B cell (primary cell): ENCODE measurements around the gene MYO1B. TPM values are rescaled to one million over a fixed set of nuclear protein-coding genes. Genes with fewer than 3 reads are reported as not detected.

ENCODE experiments used
- ATAC-seq: fragments of 200-7000 bp; cut with Tn5 transposase; one replicate; pipeline ENCODE4 v1.10.0; 2021; ENCODE audit warnings: low read depth, mild to moderate bottlenecking, moderate number of reproducible peaks, moderate library complexity
- CTCF ChIA-PET: fragments of 350-600 bp; sonication (Branson Sonifier 250); formaldehyde crosslinking; loops from one replicate; lab custom pipeline; 2021; ENCODE audit warnings: antibody characterized with exemption, inconsistent platforms; lab: Charles Lee
- POLR2A ChIA-PET: fragments of 350-600 bp; sonication (Branson Sonifier 250); formaldehyde crosslinking; loops from one replicate; lab custom pipeline; 2021; ENCODE audit warnings: antibody characterized with exemption; lab: Charles Lee
- DNase-seq: peaks from one replicate; pipeline ENCODE4 v3.0.0; 2013
- H2AFZ ChIP-seq: 2 replicates; pipeline ENCODE4 v1.6.1; 2012; ENCODE audit warnings: mild to moderate bottlenecking, low read depth, low read length; ENCODE audit not compliant: insufficient read depth, poor library complexity, severe bottlenecking
- H3K27ac ChIP-seq, 2 donors: 1 replicate in 1 of 2; 2 replicates in 1 of 2; pipeline ENCODE4 v1.5.1; 2012 to 2013; ENCODE audit warnings: low read length in 2 of 2, mild to moderate bottlenecking in 2 of 2, moderate library complexity in 1 of 2
- H3K27me3 ChIP-seq, 4 experiments: fragments of 200-600 bp in 1 of 4; sonication (generic) in 1 of 4; replicated peaks in 1 of 4; 1 replicate in 2 of 4; 2 replicates in 2 of 4; pipeline versions ENCODE4 v1.6.1 to v1.7.0; 2013 to 2016; ENCODE audit warnings: low read length in 3 of 4, mild to moderate bottlenecking in 2 of 4, mixed read lengths in 1 of 4, moderate library complexity in 1 of 4; ENCODE audit not compliant: insufficient read depth in 4 of 4, control insufficient read depth in 3 of 4; ENCODE audit errors: control extremely low read depth in 1 of 4
- H3K36me3 ChIP-seq, 2 experiments: replicated peaks in 1 of 2; 1 replicate in 1 of 2; 2 replicates in 1 of 2; pipeline versions ENCODE4 v1.6.1 to v1.7.1; 2013; ENCODE audit warnings: low read length in 1 of 2; ENCODE audit not compliant: insufficient read depth in 2 of 2, control insufficient read depth in 1 of 2; ENCODE audit errors: control extremely low read depth in 1 of 2, extremely low read depth in 1 of 2
- H3K4me1 ChIP-seq, 2 donors: fragments of 200-600 bp in 1 of 2; sonication (generic) in 1 of 2; 1 replicate in 1 of 2; 2 replicates in 1 of 2; pipeline versions ENCODE4 v1.5.1 to v1.6.1; 2013 to 2017; ENCODE audit warnings: low read length in 2 of 2; ENCODE audit not compliant: control insufficient read depth in 2 of 2, insufficient read depth in 2 of 2
- H3K4me2 ChIP-seq: replicated peaks from 2 replicates; pipeline ENCODE3; 2012; ENCODE audit warnings: mild to moderate bottlenecking, low read depth, low read length; ENCODE audit not compliant: poor library complexity, severe bottlenecking
- H3K4me3 ChIP-seq, 5 experiments: fragments of 200-600 bp in 1 of 5; sonication (generic) in 1 of 5; 1 replicate in 3 of 5; 2 replicates in 2 of 5; pipeline versions ENCODE4 v1.5.1 to v1.7.0; 2011 to 2016; ENCODE audit warnings: low read length in 4 of 5, mild to moderate bottlenecking in 4 of 5, low read depth in 2 of 5, control low read depth in 1 of 5, moderate library complexity in 1 of 5; ENCODE audit not compliant: insufficient read depth in 1 of 5; ENCODE audit errors: control extremely low read depth in 1 of 5, extremely low read depth in 1 of 5
- H3K79me2 ChIP-seq: fragments of 200-600 bp; sonication (generic); one replicate; pipeline ENCODE4 v1.6.0; 2016; ENCODE audit warnings: low read length; ENCODE audit not compliant: control insufficient read depth, insufficient read depth
- H3K9ac ChIP-seq: fragments of 200-600 bp; sonication (generic); 2 replicates; pipeline ENCODE4 v1.6.1; 2017; ENCODE audit warnings: mild to moderate bottlenecking, low read length, moderate library complexity
- H3K9me3 ChIP-seq, 3 donors: one replicate each; pipeline versions ENCODE4 v1.6.1 to v1.7.1; 2013; ENCODE audit warnings: low read length in 2 of 3; ENCODE audit not compliant: control insufficient read depth in 2 of 3, insufficient read depth in 1 of 3; ENCODE audit errors: control extremely low read depth in 1 of 3
- H4K20me1 ChIP-seq: 2 replicates; pipeline ENCODE4 v1.6.0; 2012; ENCODE audit warnings: mild to moderate bottlenecking, low read length; ENCODE audit not compliant: insufficient read depth, control insufficient read depth, poor library complexity, severe bottlenecking
- H3K27ac Mint-ChIP-seq: one replicate; pipeline ENCODE4 v1.8.0; 2021; ENCODE audit warnings: mixed read lengths
- H3K27me3 Mint-ChIP-seq: one replicate; pipeline ENCODE4 v1.8.0; 2021; ENCODE audit warnings: mixed read lengths
- H3K4me1 Mint-ChIP-seq: one replicate; pipeline ENCODE4 v1.8.0; 2021; ENCODE audit warnings: mixed read lengths
- H3K4me3 Mint-ChIP-seq: one replicate; pipeline ENCODE4 v1.8.0; 2021; ENCODE audit warnings: mixed read lengths
- H3K9me3 Mint-ChIP-seq: one replicate; pipeline ENCODE4 v1.8.0; 2022; ENCODE audit warnings: mixed read lengths; ENCODE audit not compliant: insufficient read depth
- EZH2 ChIP-seq: IDR thresholded peaks from 2 replicates; pipeline ENCODE4 v1.6.1; 2012; ENCODE audit warnings: borderline replicate concordance, low read depth, mild to moderate bottlenecking, moderate library complexity, low read length; ENCODE audit not compliant: insufficient read depth, poor library complexity, severe bottlenecking
- WGBS: methylation state at CpG from one replicate; pipeline ENCODE4 v1.1.5; 2013; ENCODE audit warnings: missing lambda C conversion rate; ENCODE audit not compliant: insufficient coverage; 5-methylcytosine and 5-hydroxymethylcytosine counted together
- intact Hi-C: fragments of 100-400 bp; cut with micrococcal nuclease; formaldehyde crosslinking; loops from one replicate; pipeline ENCODE4 v1.10.0; 2022
- polyA plus RNA-seq: library from polyadenylated mRNA; depleted of rRNA; stranded (reverse); fragments of >200 nt; gene quantifications from 2 replicates; pipeline ENCODE4 v1.2.3, GENCODE V29; 2012
- total RNA-seq, 2 donors: library from RNA; stranded (reverse); fragments of 120-200 nt in 1 of 2; gene quantifications; 1 replicate in 1 of 2; 2 replicates in 1 of 2; pipeline versions ENCODE4 v1.2.3 to v1.2.4, GENCODE V29; 2013 to 2022
- TF ChIP-seq, protein P1 (sequence below): fragments of 200-600 bp; IDR thresholded peaks from one replicate; pipeline ENCODE4 v1.8.0; 2022; ENCODE audit warnings: antibody characterized with exemption, mild to moderate bottlenecking

The MYO1B gene
- total and polyA plus RNA-seq, 2 donors (not counting 1 experiment from before 2014, with no cell fraction given), result 0.67 to 4.4 TPM

- WGBS, result 89% methylated on average over 13 of the region's 13 CpGs
- Histone ChIP-seq H3K9ac (no peak overlapping the region), H3K36me3 (no peaks in the 10 kb centered on the region), H3K27me3 (no peaks in the 10 kb centered on the region), H3K9me3 (no peaks in the 10 kb centered on the region), H4K20me1 (no peaks in the 10 kb centered on the region), H2AFZ (no peak overlapping the region), H3K4me2 (no peak overlapping the region), H3K4me1 (peaks cover 5 to 14% of the 10 kb centered on the region in 2 donors), H3K79me2 (peaks cover 12% of the 10 kb centered on the region), H3K27ac (no peak overlapping the region), H3K4me3 (no peak overlapping the region)
- no peak for TF ChIP-seq EZH2
- TF ChIP-seq, protein P1, sequence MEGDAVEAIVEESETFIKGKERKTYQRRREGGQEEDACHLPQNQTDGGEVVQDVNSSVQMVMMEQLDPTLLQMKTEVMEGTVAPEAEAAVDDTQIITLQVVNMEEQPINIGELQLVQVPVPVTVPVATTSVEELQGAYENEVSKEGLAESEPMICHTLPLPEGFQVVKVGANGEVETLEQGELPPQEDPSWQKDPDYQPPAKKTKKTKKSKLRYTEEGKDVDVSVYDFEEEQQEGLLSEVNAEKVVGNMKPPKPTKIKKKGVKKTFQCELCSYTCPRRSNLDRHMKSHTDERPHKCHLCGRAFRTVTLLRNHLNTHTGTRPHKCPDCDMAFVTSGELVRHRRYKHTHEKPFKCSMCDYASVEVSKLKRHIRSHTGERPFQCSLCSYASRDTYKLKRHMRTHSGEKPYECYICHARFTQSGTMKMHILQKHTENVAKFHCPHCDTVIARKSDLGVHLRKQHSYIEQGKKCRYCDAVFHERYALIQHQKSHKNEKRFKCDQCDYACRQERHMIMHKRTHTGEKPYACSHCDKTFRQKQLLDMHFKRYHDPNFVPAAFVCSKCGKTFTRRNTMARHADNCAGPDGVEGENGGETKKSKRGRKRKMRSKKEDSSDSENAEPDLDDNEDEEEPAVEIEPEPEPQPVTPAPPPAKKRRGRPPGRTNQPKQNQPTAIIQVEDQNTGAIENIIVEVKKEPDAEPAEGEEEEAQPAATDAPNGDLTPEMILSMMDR, result no peak
- intact Hi-C loops, result no loop called here
- peaks cover 27% of the 10 kb centered on the region for H3K4me1 Mint-ChIP-seq
- H3K9me3 Mint-ChIP-seq, result no peaks in the 10 kb centered on the region
- no peak overlapping the region for H3K27ac Mint-ChIP-seq
- H3K27me3 Mint-ChIP-seq, result no peaks in the 10 kb centered on the region
- no peak overlapping the region for H3K4me3 Mint-ChIP-seq
- CTCF ChIA-PET, result no interaction called here
- DNase-seq (no peak), ATAC-seq (no peak)
- POLR2A ChIA-PET, result no interaction called here
These were observed 35.9 kb downstream of the MYO1B start for GRCh38 chr2:191280834-191281756.

- no peak overlapping the region for H3K27ac Mint-ChIP-seq
- no peak for DNase-seq
These were observed 40.0 kb downstream of the MYO1B start for GRCh38 chr2:191285252-191285651.

More at GRCh38 chr2:191285252-191285651, 40.0 kb downstream of the MYO1B start:
- ChIA-PET CTCF (no interaction called here), POLR2A (no interaction called here)
- TF ChIP-seq, protein P1, result no peak
- no peak for TF ChIP-seq EZH2
- Mint-ChIP-seq H3K4me1 (peaks cover 5% of the 10 kb centered on the region), H3K27me3 (no peaks in the 10 kb centered on the region), H3K4me3 (no peak overlapping the region), H3K9me3 (no peaks in the 10 kb centered on the region)
- no peak for ATAC-seq
- no peak overlapping the region for H2AFZ ChIP-seq
- no peaks in the 10 kb centered on the region for H3K27me3 ChIP-seq
- WGBS, result 73% methylated on average over 11 of the region's 11 CpGs
- no peaks in the 10 kb centered on the region for H4K20me1 ChIP-seq
- no peaks in the 10 kb centered on the region for H3K4me1 ChIP-seq
- H3K9me3 ChIP-seq, result no peaks in the 10 kb centered on the region
- H3K4me3 ChIP-seq, result no peak overlapping the region
- peaks cover 14% of the 10 kb centered on the region for H3K79me2 ChIP-seq
- no peak overlapping the region for H3K9ac ChIP-seq
- intact Hi-C loops, result no loop called here
- H3K27ac ChIP-seq, result no peak overlapping the region
- H3K4me2 ChIP-seq, result no peak overlapping the region
- no peaks in the 10 kb centered on the region for H3K36me3 ChIP-seq
